IMR-90 (cell line): ENCODE measurements around the gene SOCS6. TPM values are rescaled to one million over a fixed set of nuclear protein-coding genes. Genes with fewer than 3 reads are reported as not detected.

Experiments
- ATAC-seq: fragments of 200-7000 bp; cut with Tn5 transposase; 2 replicates; pipeline ENCODE4 v1.9.1; 2020; ENCODE audit warnings: low read depth, mild to moderate bottlenecking, moderate library complexity
- BruUV-seq: library from RNA; stranded (reverse); fragments of 400-500 nt; replicated peaks from 2 replicates; lab custom pipeline; 2021; lab: Mats Ljungman, UMichigan
- CTCF ChIA-PET: fragments of 300-600 bp; formaldehyde crosslinking; extraction: SDS; loops from one replicate; lab custom pipeline; 2021; ENCODE audit warnings: antibody characterized with exemption; lab: Yijun Ruan, JAX
- POLR2A ChIA-PET: fragments of 300-600 bp; sonication (Branson Sonifier 250); formaldehyde crosslinking; loops from one replicate; lab custom pipeline; 2022; ENCODE audit warnings: antibody characterized with exemption; ENCODE audit not compliant: unreplicated experiment; lab: Charles Lee
- DNase-seq: peaks from one replicate; pipeline ENCODE4 v3.0.0; 2013
- H2AFZ ChIP-seq: replicated peaks from 2 replicates; pipeline ENCODE3; 2013; ENCODE audit warnings: low read length, mild to moderate bottlenecking; ENCODE audit not compliant: poor library complexity
- H2AK5ac ChIP-seq: 2 replicates; pipeline ENCODE4 v1.6.1; 2013; ENCODE audit warnings: low read depth, low read length, inconsistent platforms
- H2AK9ac ChIP-seq: replicated peaks from 2 replicates; pipeline ENCODE3; 2013; ENCODE audit warnings: mild to moderate bottlenecking, low read depth, low read length, moderate library complexity; ENCODE audit not compliant: poor library complexity
- H2BK120ac ChIP-seq: 2 replicates; pipeline ENCODE4 v1.6.1; 2013; ENCODE audit warnings: low read depth, low read length, inconsistent platforms
- H2BK15ac ChIP-seq: 3 replicates; pipeline ENCODE4 v1.6.1; 2013; ENCODE audit warnings: low read depth, low read length, inconsistent platforms
- H2BK20ac ChIP-seq: 2 replicates; pipeline ENCODE4 v1.6.1; 2013; ENCODE audit warnings: low read depth, mild to moderate bottlenecking, inconsistent platforms, low read length, moderate library complexity
- H2BK5ac ChIP-seq: 2 replicates; pipeline ENCODE4 v1.6.1; 2013; ENCODE audit warnings: mild to moderate bottlenecking, low read depth, low read length, inconsistent platforms; ENCODE audit not compliant: poor library complexity, severe bottlenecking
- H3K14ac ChIP-seq: replicated peaks from 2 replicates; pipeline ENCODE4 v1.6.1; 2013; ENCODE audit warnings: low read depth, low read length, inconsistent platforms
- H3K18ac ChIP-seq: 2 replicates; pipeline ENCODE4 v1.6.1; 2013; ENCODE audit warnings: low read depth, low read length, control low read depth
- H3K23ac ChIP-seq: 2 replicates; pipeline ENCODE4 v1.6.1; 2013; ENCODE audit warnings: low read depth, low read length, inconsistent platforms
- H3K27ac ChIP-seq: 2 replicates; pipeline ENCODE4 v1.5.1; 2013; ENCODE audit warnings: mild to moderate bottlenecking, control low read depth, low read length; ENCODE audit not compliant: insufficient read depth
- H3K27me3 ChIP-seq: 2 replicates; pipeline ENCODE4 v1.6.1; 2013; ENCODE audit warnings: low read length; ENCODE audit not compliant: control insufficient read depth, insufficient read depth
- H3K36me3 ChIP-seq: 2 replicates; pipeline ENCODE4 v1.6.1; 2013; ENCODE audit warnings: low read length, mixed read lengths; ENCODE audit not compliant: control insufficient read depth, insufficient read depth
- H3K4ac ChIP-seq: 2 replicates; pipeline ENCODE4 v1.6.1; 2013; ENCODE audit warnings: low read depth, low read length, inconsistent platforms
- H3K4me1 ChIP-seq: 2 replicates; pipeline ENCODE4 v1.6.1; 2013; ENCODE audit warnings: low read length, mixed read lengths; ENCODE audit not compliant: control insufficient read depth, insufficient read depth
- H3K4me2 ChIP-seq: 2 replicates; pipeline ENCODE4 v1.6.1; 2013; ENCODE audit warnings: low read depth, mild to moderate bottlenecking, control low read depth, low read length, moderate library complexity
- H3K4me3 ChIP-seq: 2 replicates; pipeline ENCODE4 v1.5.1; 2013; ENCODE audit warnings: low read depth, mild to moderate bottlenecking, control low read depth, low read length, moderate library complexity; ENCODE audit not compliant: insufficient read depth
- H3K56ac ChIP-seq: 2 replicates; pipeline ENCODE4 v1.6.1; 2013; ENCODE audit warnings: low read length, inconsistent platforms; ENCODE audit not compliant: insufficient read depth; ENCODE audit errors: extremely low read depth
- H3K79me1 ChIP-seq, 2 experiments: 2 replicates each; pipeline ENCODE4 v1.6.1; 2013; ENCODE audit warnings: low read length in 2 of 2, inconsistent platforms in 1 of 2, low read depth in 1 of 2
- H3K9ac ChIP-seq: 2 replicates; pipeline ENCODE4 v1.6.1; 2013; ENCODE audit warnings: low read depth, low read length, control low read depth
- H3K9me1 ChIP-seq: 2 replicates; pipeline ENCODE4 v1.6.1; 2013; ENCODE audit warnings: low read length, inconsistent platforms; ENCODE audit not compliant: insufficient read depth
- H3K9me3 ChIP-seq: 2 replicates; pipeline ENCODE4 v1.6.1; 2013; ENCODE audit warnings: low read length; ENCODE audit not compliant: control insufficient read depth, insufficient read depth
- H4K20me1 ChIP-seq: 2 replicates; pipeline ENCODE4 v1.6.1; 2013; ENCODE audit warnings: low read length, inconsistent platforms; ENCODE audit not compliant: insufficient read depth
- H4K5ac ChIP-seq: 2 replicates; pipeline ENCODE4 v1.6.1; 2013; ENCODE audit warnings: mild to moderate bottlenecking, low read depth, low read length, control low read depth
- H4K8ac ChIP-seq, 2 experiments: 2 replicates each; pipeline ENCODE4 v1.6.1; 2013; ENCODE audit warnings: low read depth in 2 of 2, low read length in 2 of 2, control low read depth in 1 of 2, inconsistent platforms in 1 of 2
- H4K91ac ChIP-seq: 2 replicates; pipeline ENCODE4 v1.6.1; 2013; ENCODE audit warnings: low read depth, low read length, inconsistent platforms; ENCODE audit not compliant: insufficient read depth
- BHLHE40 ChIP-seq: fragments of 150-350 bp; IDR thresholded peaks from 2 replicates; pipeline ENCODE4 v1.6.1; 2016; ENCODE audit warnings: mild to moderate bottlenecking, low read depth, low read length
- CEBPB ChIP-seq: IDR thresholded peaks from 2 replicates; pipeline ENCODE4 v1.6.1; 2012; ENCODE audit warnings: low read depth, low read length, improper control_type of control experiment
- CHD1 ChIP-seq: IDR thresholded peaks from 2 replicates; pipeline ENCODE4 v1.6.1; 2012; ENCODE audit warnings: low read depth, low read length, improper control_type of control experiment
- CTCF ChIP-seq: conservative IDR thresholded peaks from 2 replicates; pipeline ENCODE4 v1.5.1; 2012; ENCODE audit warnings: mild to moderate bottlenecking, low read depth, low read length, improper control_type of control experiment
- FOS ChIP-seq: fragments of 150-350 bp; IDR thresholded peaks from 2 replicates; pipeline ENCODE4 v1.6.1; 2016; ENCODE audit warnings: low read depth, low read length
- MAFK ChIP-seq: IDR thresholded peaks from 2 replicates; pipeline ENCODE4 v1.6.1; 2012; ENCODE audit warnings: low read depth, low read length, improper control_type of control experiment
- MAZ ChIP-seq: IDR thresholded peaks from 2 replicates; pipeline ENCODE4 v1.6.1; 2012; ENCODE audit warnings: low read depth, mild to moderate bottlenecking, low read length, improper control_type of control experiment, moderate library complexity, borderline replicate concordance
- MXI1 ChIP-seq: IDR thresholded peaks from 2 replicates; pipeline ENCODE4 v1.6.1; 2012; ENCODE audit warnings: low read depth, mild to moderate bottlenecking, low read length, moderate library complexity, borderline replicate concordance
- NFE2L2 ChIP-seq: fragments of 150-350 bp; IDR thresholded peaks from 2 replicates; pipeline ENCODE4 v1.6.1; 2016; ENCODE audit warnings: low read depth, mild to moderate bottlenecking, low read length
- POLR2A ChIP-seq: IDR thresholded peaks from 2 replicates; pipeline ENCODE4 v1.6.1; 2012; ENCODE audit warnings: mild to moderate bottlenecking, low read depth, low read length
- RAD21 ChIP-seq: IDR thresholded peaks from 2 replicates; pipeline ENCODE4 v1.6.1; 2012; ENCODE audit warnings: low read length, improper control_type of control experiment
- RCOR1 ChIP-seq: IDR thresholded peaks from 2 replicates; pipeline ENCODE4 v1.6.1; 2012; ENCODE audit warnings: mild to moderate bottlenecking, low read length, improper control_type of control experiment; ENCODE audit not compliant: insufficient replicate concordance
- RFX5 ChIP-seq: IDR thresholded peaks from 2 replicates; pipeline ENCODE4 v1.8.0; 2012; ENCODE audit warnings: low read depth, mild to moderate bottlenecking, low read length, moderate library complexity
- SMC3 ChIP-seq: fragments of 150-350 bp; IDR thresholded peaks from 2 replicates; pipeline ENCODE4 v1.6.1; 2016; ENCODE audit warnings: low read depth, mild to moderate bottlenecking, antibody characterized with exemption, low read length, moderate library complexity
- USF2 ChIP-seq: fragments of 150-350 bp; IDR thresholded peaks from 2 replicates; pipeline ENCODE4 v1.6.1; 2017; ENCODE audit warnings: mild to moderate bottlenecking, antibody characterized with exemption, low read length, low read depth
- WGBS, 2 experiments: methylation state at CpG; one replicate each; pipeline versions ENCODE4 v1.1.5 to v1.1.7; 2013; ENCODE audit warnings: missing lambda C conversion rate in 2 of 2; ENCODE audit not compliant: insufficient read length in 1 of 2; ENCODE audit errors: extremely low coverage in 2 of 2; 5-methylcytosine and 5-hydroxymethylcytosine counted together
- dilution Hi-C: fragments of 300-500 bp; cut with HindIII; formaldehyde crosslinking; loops from one replicate; pipeline ENCODE4 v1.14.3; 2018; ENCODE audit warnings: low sequenced_read_pairs; ENCODE audit not compliant: unreplicated experiment
- in situ Hi-C: fragments of 300-500 bp; cut with MboI; formaldehyde crosslinking; loops from 3 replicates; pipeline ENCODE4 v1.14.3; 2019; ENCODE audit warnings: low sequenced_read_pairs, inconsistent platforms, mixed read lengths
- intact Hi-C: fragments of 100-400 bp; cut with micrococcal nuclease; formaldehyde crosslinking; loops from 2 replicates; pipeline ENCODE4 v1.10.0; 2022
- polyA plus RNA-seq, 3 experiments: library from polyadenylated mRNA; depleted of rRNA; stranded (reverse); fragments of >200 nt; gene quantifications; 2 replicates each; pipeline ENCODE4 v1.2.3, GENCODE V29; 2012; ENCODE audit warnings: low replicate concordance in 1 of 3
- total RNA-seq: library from RNA; depleted of rRNA; stranded (reverse); fragments of >200 nt; gene quantifications from 2 replicates; pipeline ENCODE4 v1.2.3, GENCODE V29; 2012

The SOCS6 gene
- total and polyA plus RNA-seq, 2 of the 4 experiments (the other 2 are of a cell fraction): 21.3 to 57.4 TPM

- Histone ChIP-seq H4K20me1 (peaks cover 53% of the 10 kb centered on the region), H3K9me3 (no peaks in the 10 kb centered on the region), H3K4ac (peak overlapping the region; percentile 81; the same call in 1 of the 2 replicates), H3K36me3 (no peaks in the 10 kb centered on the region), H3K14ac (peak overlapping the region; percentile 26; the same call in 1 of the 2 replicates), H4K8ac (peak overlapping the region in 1 of 2 experiments; percentile 57; a peak in 3 of 4 replicates), H3K18ac (no peak overlapping the region; the same call in 1 of the 2 replicates), H3K27ac (peak overlapping the region; percentile 51), H2BK120ac (peak overlapping the region; percentile 2; the same call in 1 of the 2 replicates), H3K9me1 (peaks cover 18% of the 10 kb centered on the region), H3K56ac (peak overlapping the region; percentile 2; the same call in 1 of the 2 replicates), H3K4me3 (peak overlapping the region; percentile 53), H2AK5ac (peak overlapping the region; percentile 27; the same call in 1 of the 2 replicates), H3K27me3 (no peaks in the 10 kb centered on the region), H2AK9ac (peak overlapping the region; percentile 35), H2BK5ac (peak overlapping the region; percentile 56), H2AFZ (no peak overlapping the region), H3K4me2 (peak overlapping the region; percentile 54), H2BK15ac (no peak overlapping the region), H2BK20ac (no peak overlapping the region), H4K5ac (no peak overlapping the region), H3K23ac (peak overlapping the region; percentile 97), H3K4me1 (peaks cover 14% of the 10 kb centered on the region), H3K79me1 (peaks cover 0 to 26% of the 10 kb centered on the region in 2 experiments; a peak in 2 of 4 replicates), H4K91ac (no peak overlapping the region), H3K9ac (peak overlapping the region; percentile 85)
- dilution Hi-C loops (no loop called here), intact Hi-C loops (no loop called here), in situ Hi-C loops (loop anchor here (5.0 kb wide), 1 partner anchor 83 kb away; the partner anchor contains the start of gene RTTN)
- no peak for ATAC-seq
- ChIA-PET POLR2A (no interaction called here), CTCF (interaction anchor here (0.5 kb wide), 1 partner anchor 157 kb away, joined by 3 read pairs; no protein-coding TSS in a partner anchor)
- WGBS, 2 experiments: no CpG with 5 or more reads among the region's 11 CpGs
- no peak for DNase-seq
- BruUV-seq: no TSS peak
- TF ChIP-seq MXI1: no peak
- TF ChIP-seq BHLHE40: no peak
- TF ChIP-seq RAD21: no peak
- TF ChIP-seq FOS: no peak
- TF ChIP-seq RCOR1: no peak
- no peak for TF ChIP-seq CTCF
- TF ChIP-seq SMC3: no peak
- no peak for TF ChIP-seq NFE2L2
- no peak for TF ChIP-seq USF2
- TF ChIP-seq MAZ: no peak
- TF ChIP-seq POLR2A: no peak
- no peak for TF ChIP-seq CHD1
- TF ChIP-seq RFX5: no peak
- no peak for TF ChIP-seq CEBPB
- no peak for TF ChIP-seq MAFK
These were observed 1.8 kb downstream of the SOCS6 start for GRCh38 chr18:70290482-70291294.
